Endothelial cell of umbilical vein (primary cell): ENCODE measurements around the gene COL9A3. TPM values are rescaled to one million over a fixed set of nuclear protein-coding genes. Genes with fewer than 3 reads are reported as not detected.

Experiments
- BruUV-seq: library from RNA; stranded (reverse); fragments of 400-500 nt; replicated peaks from 2 replicates; lab custom pipeline; 2021; lab: Mats Ljungman, UMichigan
- CTCF ChIA-PET: fragments of 300-600, 350-600 bp; sonication (Branson Sonifier 250); formaldehyde crosslinking; loops from one replicate; lab custom pipeline; 2021; ENCODE audit warnings: antibody characterized with exemption, inconsistent platforms; lab: Charles Lee
- POLR2A ChIA-PET: fragments of 300-600, 350-600 bp; sonication (Branson Sonifier 250); formaldehyde crosslinking; loops from one replicate; lab custom pipeline; 2021; ENCODE audit warnings: antibody characterized with exemption, inconsistent platforms; lab: Charles Lee
- DNase-seq: peaks from one replicate; pipeline ENCODE4 v3.0.0-alpha.2; 2011; ENCODE audit warnings: low read depth, low spot score
- FAIRE-seq: peaks from 2 replicates; lab custom pipeline; 2011; peaks lifted over from hg19 to GRCh38; lab: Jason Lieb, UNC
- H2AFZ ChIP-seq: 2 replicates; pipeline ENCODE4 v1.6.0; 2012; ENCODE audit warnings: low read depth, low read length, control low read depth, inconsistent platforms
- H3K27ac ChIP-seq: 2 replicates; pipeline ENCODE4 v1.5.1; 2011; ENCODE audit warnings: low read depth, mild to moderate bottlenecking, control low read depth, low read length, moderate library complexity; ENCODE audit not compliant: insufficient read depth
- H3K27me3 ChIP-seq, 2 experiments: 2 replicates each; pipeline versions ENCODE4 v1.6.0 to v1.6.1; 2011; ENCODE audit warnings: low read length in 2 of 2, mixed read lengths in 1 of 2; ENCODE audit not compliant: control insufficient read depth in 2 of 2, insufficient read depth in 2 of 2
- H3K36me3 ChIP-seq, 2 experiments: 2 replicates in 1 of 2; 3 replicates in 1 of 2; pipeline ENCODE4 v1.5.1; 2011; ENCODE audit warnings: low read length in 2 of 2, mild to moderate bottlenecking in 1 of 2, moderate library complexity in 1 of 2; ENCODE audit not compliant: control insufficient read depth in 2 of 2, insufficient read depth in 2 of 2; ENCODE audit errors: extremely low read depth in 1 of 2
- H3K4me1 ChIP-seq: 3 replicates; pipeline ENCODE4 v1.5.1; 2011; ENCODE audit warnings: mild to moderate bottlenecking, low read length; ENCODE audit not compliant: control insufficient read depth, insufficient read depth; ENCODE audit errors: extremely low read depth
- H3K4me2 ChIP-seq: 2 replicates; pipeline ENCODE4 v1.6.1; 2011; ENCODE audit warnings: low read length, control low read depth, mixed read lengths; ENCODE audit not compliant: insufficient read depth
- H3K4me3 ChIP-seq, 3 experiments: fragments of 200-600 bp in 1 of 3; sonication (generic), shearing (Covaris generic) in 1 of 3; replicated peaks in 1 of 3; 2 replicates each; pipeline ENCODE4 v1.5.1; 2011 to 2016; ENCODE audit warnings: control low read depth in 3 of 3, low read length in 3 of 3, mild to moderate bottlenecking in 2 of 3, inconsistent platforms in 1 of 3, low read depth in 1 of 3, moderate library complexity in 1 of 3; ENCODE audit not compliant: insufficient read depth in 1 of 3
- H3K79me2 ChIP-seq: 2 replicates; pipeline ENCODE4 v1.6.0; 2012; ENCODE audit warnings: low read length, inconsistent platforms; ENCODE audit not compliant: control insufficient read depth, insufficient read depth
- H3K9ac ChIP-seq: replicated peaks from 2 replicates; pipeline ENCODE3; 2011; ENCODE audit warnings: low read length, control low read depth; ENCODE audit not compliant: insufficient read depth; ENCODE audit errors: extremely low read depth
- H3K9me1 ChIP-seq: replicated peaks from 3 replicates; pipeline ENCODE4 v1.6.0; 2011; ENCODE audit warnings: mild to moderate bottlenecking, low read length; ENCODE audit not compliant: control insufficient read depth, insufficient read depth; ENCODE audit errors: extremely low read depth
- H3K9me3 ChIP-seq: replicated peaks from 2 replicates; pipeline ENCODE4 v1.5.1; 2012; ENCODE audit warnings: low read length, inconsistent platforms; ENCODE audit not compliant: control insufficient read depth, insufficient read depth
- H4K20me1 ChIP-seq: replicated peaks from 2 replicates; pipeline ENCODE3; 2011; ENCODE audit warnings: mild to moderate bottlenecking, low read length; ENCODE audit not compliant: control insufficient read depth, insufficient read depth; ENCODE audit errors: extremely low read depth
- CTCF ChIP-seq, 2 donors: IDR thresholded peaks; 1 replicate in 1 of 2; 2 replicates in 1 of 2; pipeline ENCODE4 v1.5.1; 2011; ENCODE audit warnings: low read length in 2 of 2, mild to moderate bottlenecking in 2 of 2, moderate library complexity in 2 of 2, control low read depth in 1 of 2, inconsistent platforms in 1 of 2, low read depth in 1 of 2; ENCODE audit not compliant: insufficient read depth in 1 of 2; ENCODE audit errors: extremely low read depth in 1 of 2
- GATA2 ChIP-seq: IDR thresholded peaks from 2 replicates; pipeline ENCODE4 v1.7.0; 2011; ENCODE audit warnings: low read depth, mild to moderate bottlenecking, moderate library complexity, mixed read lengths, low read length; ENCODE audit not compliant: insufficient read length, insufficient read depth
- JUN ChIP-seq: IDR thresholded peaks from 2 replicates; pipeline ENCODE4 v1.6.1; 2011; ENCODE audit warnings: borderline replicate concordance, low read depth; ENCODE audit not compliant: insufficient read length, insufficient read depth
- POLR2A ChIP-seq: IDR thresholded peaks from 2 replicates; pipeline ENCODE4 v1.6.1; 2012; ENCODE audit warnings: low read depth, mild to moderate bottlenecking, control low read depth, low read length
- POLR2AphosphoS5 ChIP-seq: IDR thresholded peaks from 2 replicates; pipeline ENCODE4 v1.6.1; 2012; ENCODE audit warnings: low read depth, mild to moderate bottlenecking, control low read depth, low read length, moderate library complexity; ENCODE audit not compliant: insufficient read depth
- dilution Hi-C: fragments of 300-500 bp; cut with MboI; formaldehyde crosslinking; loops from one replicate; pipeline ENCODE4 v1.15.0; 2019; ENCODE audit warnings: low sequenced_read_pairs; ENCODE audit not compliant: extremely low pct_ligation_motif_present
- intact Hi-C: fragments of 100-400 bp; cut with micrococcal nuclease; formaldehyde crosslinking; loops from one replicate; pipeline ENCODE4 v1.10.0; 2022
- polyA plus RNA-seq, 4 experiments: library from polyadenylated mRNA; depleted of rRNA in 3 of 4; stranded (reverse) in 3 of 4; unstranded in 1 of 4; fragments of >200 nt; gene quantifications; 2 replicates each; pipeline versions ENCODE4 v1.2.1 to v1.2.3, GENCODE V29; 2011 to 2012; ENCODE audit warnings: missing spikeins in 1 of 4
- total RNA-seq: library from RNA; stranded (reverse); gene quantifications from 2 replicates; pipeline ENCODE4 v1.2.3, GENCODE V29; 2021
- TF ChIP-seq, protein P1 (sequence below): IDR thresholded peaks from 2 replicates; pipeline ENCODE4 v1.6.1; 2011; ENCODE audit not compliant: insufficient read depth, insufficient read length

The COL9A3 gene
- total and polyA plus RNA-seq, 2 donors (not counting 3 experiments of a cell fraction or from before 2014, with no cell fraction given), result 0.46 to 0.60 TPM

- dilution Hi-C loops, result no loop called here
- Histone ChIP-seq H3K27ac (no peak within 1 kb of the TSS), H3K36me3 (peaks cover 7 to 18% of the 10 kb centered on the region in 2 experiments), H3K79me2 (peaks cover 23% of the 10 kb centered on the region), H3K9ac (peak within 1 kb of the TSS; percentile 21), H3K4me1 (peaks cover 11% of the 10 kb centered on the region), H3K4me3 (peak within 1 kb of the TSS; percentile 52 to 96 (median 57)), H4K20me1 (no peaks in the 10 kb centered on the region), H3K9me1 (no peaks in the 10 kb centered on the region), H2AFZ (peak within 1 kb of the TSS; percentile 76), H3K27me3 (no peaks in the 10 kb centered on the region), H3K9me3 (no peaks in the 10 kb centered on the region), H3K4me2 (peak within 1 kb of the TSS; percentile 44)
- DNase-seq, result peak; percentile 46
- peak; percentile 62 for FAIRE-seq
- BruUV-seq, result no TSS peak
- intact Hi-C loops, result loop anchor here (5.0 to 10.0 kb wide), 2 partner anchors 302 to 420 kb away; partner anchors contain the start of gene RPS21
- peak; percentile 63 for TF ChIP-seq POLR2AphosphoS5
- peak; percentile 24 for TF ChIP-seq POLR2A
- no peak for TF ChIP-seq CTCF (IDR thresholded peaks at IDR 0.05; ENCODE audit: extremely low read depth in 1 of 2, insufficient read depth in 1 of 2, low read depth in 1 of 2, low read length in 2 of 2)
- no peak for TF ChIP-seq JUN
- TF ChIP-seq, protein P1, sequence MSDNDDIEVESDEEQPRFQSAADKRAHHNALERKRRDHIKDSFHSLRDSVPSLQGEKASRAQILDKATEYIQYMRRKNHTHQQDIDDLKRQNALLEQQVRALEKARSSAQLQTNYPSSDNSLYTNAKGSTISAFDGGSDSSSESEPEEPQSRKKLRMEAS, result no peak
- TF ChIP-seq GATA2, result no peak
- ChIA-PET POLR2A (interaction anchor here (0.6 kb wide), 1 partner anchor 55 kb away, joined by 3 read pairs; no protein-coding TSS in a partner anchor), CTCF (interaction anchor here (0.7 to 2.2 kb wide), 4 partner anchors 10 to 660 kb away, joined by 3 to 7 read pairs (median 3); no protein-coding TSS in a partner anchor)
Measured at GRCh38 chr20:62804627-62805154, 12.2 kb upstream of the COL9A3 start, which contains the start of gene OGFR. OGFR (plus strand) TSS chr20:62804835; CDS start chr20:62804860, 25 bp downstream.
